Stimulated activated CD8-positive, alpha-beta memory T cell treated with anti-CD3 and anti-CD28 coated beads, Interleukin-4, amount 100 ng/mL, for 1 hour (primary cell): ENCODE measurements around the gene DLG4.
"Not testable (repeated sequence)": the region's sequence is repeated elsewhere in the genome, so short reads cannot be mapped to it uniquely, and the experiment has no call there.

ENCODE experiments used
- DNase-seq, 2 donors: peaks; one replicate each; pipeline ENCODE4 v3.0.0-alpha.2; 2020; ENCODE audit warnings: low read depth in 2 of 2, low spot score in 1 of 2

The DLG4 gene

DNA sequence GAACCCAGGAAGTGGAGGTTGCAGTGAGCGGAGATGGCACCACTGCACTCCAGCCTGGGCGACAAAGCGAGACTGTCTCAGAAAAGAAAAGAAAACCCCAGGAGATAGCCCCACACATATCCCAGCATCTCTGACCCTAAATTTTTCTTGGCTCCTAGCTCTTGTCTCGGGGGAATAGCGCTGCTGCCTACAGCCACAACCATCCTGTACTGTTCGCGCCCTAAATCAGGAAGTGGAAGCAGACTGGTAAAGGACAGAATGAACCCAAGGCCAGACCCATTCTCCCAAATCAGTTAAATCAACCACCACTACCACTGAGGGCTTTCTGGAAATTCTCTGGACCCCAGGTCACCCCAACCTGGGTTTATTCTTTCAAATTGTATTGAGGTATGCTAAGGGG, 30.2 kb upstream of the DLG4 start:
- no peak for DNase-seq

GRCh38 chr17:7249214-7249613, 29.6 kb upstream of the DLG4 start:
- DNase-seq = no peak

GRCh38 chr17:7248796-7249195, 29.2 kb upstream of the DLG4 start:
- DNase-seq = no peak

GRCh38 chr17:7246779-7247178, 27.1 kb upstream of the DLG4 start:
- no peak for DNase-seq

- not testable (repeated sequence) for DNase-seq
Measured at GRCh38 chr17:7243838-7244237, 24.2 kb upstream of the DLG4 start.

GRCh38 chr17:7243453-7243729, 23.8 kb upstream of the DLG4 start:
- DNase-seq = no peak

DNA sequence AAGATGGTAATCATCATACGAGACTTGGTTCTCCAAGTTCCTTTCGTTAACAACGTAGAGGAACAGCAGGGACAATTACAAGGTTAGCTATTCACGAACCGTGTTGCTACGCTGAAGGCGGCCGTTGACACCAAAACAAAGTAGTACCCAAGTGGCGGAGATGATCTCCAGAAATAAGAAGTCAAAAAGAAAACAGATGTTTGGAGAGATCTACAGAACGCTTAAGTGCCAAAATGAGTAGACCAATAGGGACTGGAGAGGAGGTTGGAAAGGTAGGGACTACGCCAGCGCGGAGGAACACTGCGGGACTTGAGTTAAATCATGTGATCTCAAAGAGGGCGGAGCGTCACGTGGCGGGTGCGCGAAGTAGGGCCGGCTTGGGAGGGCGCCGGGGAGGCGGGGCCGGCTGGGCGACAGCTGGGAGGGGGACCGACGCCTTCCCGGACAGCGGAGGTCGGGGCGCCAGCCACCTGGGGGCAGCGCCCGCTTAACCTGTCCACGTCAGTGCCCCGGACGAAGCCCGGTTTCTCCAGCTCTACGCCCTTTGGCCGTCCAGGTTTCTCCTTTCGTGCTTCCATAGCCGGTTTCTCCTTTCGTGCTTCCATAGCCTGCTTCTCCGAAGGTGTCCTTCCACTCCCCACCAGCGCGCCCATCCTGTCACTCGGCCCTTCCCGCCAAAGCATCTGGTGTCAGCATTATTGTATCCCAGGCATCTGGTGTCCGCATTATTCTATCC, 23.2 kb upstream of the DLG4 start:
- DNase-seq = peak; percentile 87 to 90

DNA sequence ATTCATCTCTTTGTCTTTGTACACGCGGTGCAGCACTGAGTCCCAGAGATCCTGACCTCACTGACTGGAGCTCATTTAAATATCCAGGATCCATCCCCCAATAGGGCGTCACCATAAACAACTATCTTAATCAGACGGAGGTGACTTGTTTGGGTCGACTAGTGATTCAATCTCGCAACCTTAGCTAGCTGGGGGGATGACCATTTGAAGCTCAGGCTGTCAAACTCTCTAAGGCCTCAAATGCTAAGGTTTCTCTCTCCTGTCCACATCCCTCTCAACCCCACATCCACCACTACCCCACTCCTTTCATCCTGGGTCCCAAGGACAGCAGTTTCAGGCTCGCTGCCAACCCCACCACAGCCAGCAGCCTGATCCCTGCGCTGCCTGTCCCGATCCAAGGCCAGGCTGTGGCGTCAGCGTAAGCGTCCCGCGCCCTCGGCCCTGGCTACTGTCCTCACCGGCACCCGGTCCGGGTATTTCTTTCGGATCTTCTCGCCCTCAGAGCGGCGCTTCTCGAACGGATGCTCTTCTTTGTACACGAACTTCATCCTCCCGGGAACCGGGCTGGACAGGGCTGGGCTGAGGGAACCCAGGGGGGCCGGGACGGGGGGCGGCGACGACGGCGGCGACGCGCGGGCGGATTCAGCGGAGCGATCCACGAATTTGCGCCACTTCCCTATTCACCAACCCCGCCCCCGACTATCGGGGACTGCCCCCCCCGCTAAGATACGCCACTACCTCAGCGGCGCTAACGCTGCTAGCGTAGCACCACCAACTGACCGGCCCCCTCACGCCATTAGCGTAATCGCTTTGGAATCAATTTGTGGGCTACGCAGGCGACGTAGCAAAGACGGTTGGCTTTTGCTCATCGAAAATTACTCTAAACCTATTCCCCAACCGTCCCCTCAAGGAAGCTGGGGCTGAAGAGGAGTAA, 22.4 kb upstream of the DLG4 start, which contains the start of gene GABARAP:
TSS of gene GABARAP (minus strand) at position 667 of the 934 bp plus-strand sequence. CDS start at position 548, 119 bp downstream.
- peak; percentile 91 for DNase-seq

DNA sequence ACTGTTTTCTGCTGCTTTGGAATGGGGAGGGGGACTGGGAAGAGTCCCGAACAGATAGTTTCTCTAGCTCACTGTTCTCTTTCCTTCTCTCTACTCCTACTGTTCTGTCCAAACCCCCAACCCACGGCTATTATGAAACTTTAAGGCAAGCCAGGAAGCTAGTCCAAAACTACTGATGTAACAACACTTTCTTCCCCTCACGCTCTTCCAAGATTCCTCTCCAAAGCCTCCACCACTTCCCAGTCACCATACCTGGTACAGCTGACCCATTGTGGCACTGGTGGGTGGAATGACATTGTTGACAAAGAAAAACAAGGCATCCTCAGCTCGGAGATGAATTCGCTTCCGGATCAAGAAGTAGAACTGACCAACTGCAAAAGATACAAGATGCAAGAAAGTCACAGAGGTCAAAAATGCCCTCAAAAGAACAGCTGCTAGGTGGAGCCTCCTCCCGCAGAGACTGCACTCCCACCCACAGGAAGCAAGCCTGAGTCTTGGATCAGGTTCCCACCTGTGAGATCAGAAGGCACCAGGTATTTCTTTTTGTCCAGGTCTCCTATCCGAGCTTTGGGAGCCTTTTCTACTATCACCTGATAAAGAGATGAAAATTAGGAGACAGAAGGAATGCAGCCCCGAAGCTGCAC, 21.6 kb upstream of the DLG4 start:
- DNase-seq = no peak

GRCh38 chr17:7240375-7240774, 20.7 kb upstream of the DLG4 start:
- no peak for DNase-seq

DNA sequence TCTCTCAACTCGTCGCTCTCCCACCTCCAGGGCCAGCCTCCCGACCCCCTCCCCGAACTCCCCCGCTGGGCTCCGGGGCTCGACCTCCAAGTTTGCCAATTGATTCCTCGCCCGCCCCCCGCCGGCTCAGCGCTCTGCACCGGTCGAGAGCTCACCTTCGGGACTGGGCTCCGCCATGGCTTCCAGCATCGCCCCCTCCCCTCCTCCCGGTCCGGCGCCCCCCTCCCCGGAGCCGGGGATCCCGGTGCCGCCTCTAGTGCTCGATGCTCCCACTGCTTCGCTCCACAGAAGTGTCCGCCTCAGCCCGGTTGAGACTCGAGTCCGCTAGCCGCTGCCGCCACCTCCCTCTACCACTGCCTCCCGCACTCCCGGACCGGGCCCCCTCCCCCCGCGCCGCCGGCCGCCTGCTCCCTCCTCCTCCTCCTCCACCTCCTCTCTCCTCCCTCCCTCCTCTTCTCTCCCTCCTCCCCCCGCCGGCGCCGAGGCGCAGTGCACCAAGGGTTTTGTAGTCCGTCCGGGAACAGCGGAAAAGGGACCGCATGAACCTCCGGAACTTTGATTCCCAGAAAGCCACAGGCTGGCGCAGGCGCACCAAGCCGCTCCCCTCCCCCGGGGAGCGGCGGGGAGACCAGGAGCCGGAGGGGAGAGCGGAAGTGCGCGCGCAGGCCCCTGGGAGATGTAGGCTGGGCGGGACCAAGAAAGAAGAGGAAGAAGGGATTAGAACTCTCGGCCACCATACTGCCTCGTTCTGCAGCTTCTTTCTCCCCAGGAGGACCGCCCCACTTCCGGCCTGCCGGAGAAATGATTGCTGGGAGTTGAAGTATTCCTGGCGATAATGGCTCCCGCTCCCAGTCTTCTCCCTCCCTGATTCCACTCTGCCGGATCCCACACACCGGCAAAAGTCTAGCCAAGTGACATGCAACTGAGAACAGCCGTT, 19.7 kb upstream of the DLG4 start, which contains the start of gene PHF23:
TSS of gene PHF23 (minus strand) at position 367 of the 937 bp plus-strand sequence. CDS start at position 189, 178 bp downstream.
- peak; percentile 93 to 96 for DNase-seq

- no peak for DNase-seq
Measured at GRCh38 chr17:7238420-7239090, 18.9 kb upstream of the DLG4 start.

DNA sequence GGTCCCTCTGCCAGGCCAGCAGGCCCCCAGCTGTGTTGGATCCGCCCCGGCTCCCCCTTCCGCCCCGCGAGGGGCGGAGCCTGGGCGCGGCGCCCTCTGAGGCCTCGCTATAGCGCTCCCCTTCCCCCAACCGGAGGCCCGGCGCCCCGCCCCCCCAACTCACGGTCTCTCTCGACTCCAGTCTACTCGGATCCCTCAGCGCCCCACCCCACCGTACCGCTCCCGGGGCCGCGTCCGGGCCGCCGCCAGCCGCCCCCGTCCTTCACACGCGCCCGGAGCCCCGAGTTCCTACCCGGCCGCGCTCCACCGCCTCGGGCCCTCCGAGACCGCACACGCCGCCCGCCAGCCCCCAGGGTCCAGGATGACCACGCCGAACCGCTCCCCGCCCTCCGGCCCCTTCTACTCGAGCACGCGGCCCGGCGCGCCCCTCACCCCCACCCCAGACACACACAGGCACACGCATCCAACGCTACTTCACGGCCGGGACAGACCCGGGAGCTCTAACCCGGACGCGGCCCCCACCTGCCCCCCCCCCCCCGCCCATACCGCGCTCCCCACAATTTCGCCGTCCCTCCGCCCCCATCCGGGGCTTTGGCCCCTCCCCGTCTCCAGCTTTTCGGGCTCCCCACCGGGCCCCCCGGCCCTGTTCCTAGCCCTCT, 18.3 kb upstream of the DLG4 start:
- peak; percentile 73 to 76 for DNase-seq

- no peak for DNase-seq
Measured at GRCh38 chr17:7237266-7237760, 17.7 kb upstream of the DLG4 start.

DNA sequence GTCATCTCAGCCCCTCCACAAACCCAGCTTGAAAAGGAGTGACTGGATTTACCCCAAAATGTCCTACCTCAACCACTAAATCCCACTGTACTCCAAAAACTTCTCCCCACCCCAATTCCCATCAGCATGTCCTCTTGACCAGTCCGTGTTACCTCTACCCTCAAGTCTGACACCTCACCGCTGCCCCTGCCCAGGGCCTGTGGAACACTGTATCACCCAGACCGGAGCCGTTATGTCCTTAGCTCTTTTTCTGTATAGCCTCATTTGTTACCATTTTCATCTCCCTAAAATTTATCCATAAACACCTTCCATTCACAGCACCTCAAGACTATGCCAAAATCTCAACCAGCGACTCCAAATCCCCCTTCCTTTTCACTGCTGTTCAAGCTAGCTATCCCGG, 17.2 kb upstream of the DLG4 start:
- DNase-seq = no peak

DNA sequence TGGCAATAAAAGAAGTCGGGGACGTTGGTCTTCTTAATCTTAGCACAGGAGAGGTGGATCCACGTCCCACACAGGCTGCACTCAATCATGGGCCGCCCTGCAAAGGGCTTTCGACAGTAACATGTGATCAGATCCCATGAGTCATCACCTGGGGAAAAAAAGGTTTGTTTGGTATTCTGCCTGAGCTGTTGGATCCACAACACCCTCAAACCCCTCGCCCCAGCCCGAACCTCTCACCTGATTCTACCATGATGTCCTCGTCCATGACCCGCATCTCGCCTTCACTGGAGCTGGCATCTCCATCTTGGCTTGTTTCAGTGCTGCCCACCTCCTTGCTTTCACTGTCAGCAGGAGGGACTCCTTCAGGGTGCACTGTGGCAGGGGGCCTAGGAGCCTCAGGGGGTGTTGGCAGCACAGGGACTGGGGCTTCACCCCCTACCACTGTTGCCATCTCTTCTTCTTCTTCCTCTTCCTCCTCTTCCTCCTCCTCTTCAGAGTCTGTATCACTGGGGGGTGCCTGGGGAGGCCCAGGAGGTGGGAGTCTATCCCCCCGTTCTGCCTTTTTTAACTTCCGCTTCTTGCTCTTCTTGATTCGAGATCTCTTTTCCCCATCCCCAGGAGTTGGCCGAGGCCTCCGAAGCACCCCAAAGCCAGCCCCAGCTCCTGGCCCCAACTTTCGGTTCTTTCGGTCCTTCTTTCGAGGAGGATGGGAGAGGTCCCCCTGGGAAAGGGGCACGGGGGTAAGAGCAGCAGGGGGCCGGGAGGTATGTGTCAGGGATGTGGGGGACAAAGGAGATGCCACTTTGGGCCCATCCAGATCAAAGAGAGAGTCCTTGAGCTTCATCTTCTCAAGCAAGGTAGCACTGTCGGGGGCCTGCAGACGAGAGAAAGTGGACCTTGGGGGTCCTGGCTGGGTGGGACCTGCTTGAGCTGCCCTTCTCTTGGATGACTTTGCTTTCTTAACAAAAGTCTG, 16.3 kb upstream of the DLG4 start:
- DNase-seq = no peak

DNA sequence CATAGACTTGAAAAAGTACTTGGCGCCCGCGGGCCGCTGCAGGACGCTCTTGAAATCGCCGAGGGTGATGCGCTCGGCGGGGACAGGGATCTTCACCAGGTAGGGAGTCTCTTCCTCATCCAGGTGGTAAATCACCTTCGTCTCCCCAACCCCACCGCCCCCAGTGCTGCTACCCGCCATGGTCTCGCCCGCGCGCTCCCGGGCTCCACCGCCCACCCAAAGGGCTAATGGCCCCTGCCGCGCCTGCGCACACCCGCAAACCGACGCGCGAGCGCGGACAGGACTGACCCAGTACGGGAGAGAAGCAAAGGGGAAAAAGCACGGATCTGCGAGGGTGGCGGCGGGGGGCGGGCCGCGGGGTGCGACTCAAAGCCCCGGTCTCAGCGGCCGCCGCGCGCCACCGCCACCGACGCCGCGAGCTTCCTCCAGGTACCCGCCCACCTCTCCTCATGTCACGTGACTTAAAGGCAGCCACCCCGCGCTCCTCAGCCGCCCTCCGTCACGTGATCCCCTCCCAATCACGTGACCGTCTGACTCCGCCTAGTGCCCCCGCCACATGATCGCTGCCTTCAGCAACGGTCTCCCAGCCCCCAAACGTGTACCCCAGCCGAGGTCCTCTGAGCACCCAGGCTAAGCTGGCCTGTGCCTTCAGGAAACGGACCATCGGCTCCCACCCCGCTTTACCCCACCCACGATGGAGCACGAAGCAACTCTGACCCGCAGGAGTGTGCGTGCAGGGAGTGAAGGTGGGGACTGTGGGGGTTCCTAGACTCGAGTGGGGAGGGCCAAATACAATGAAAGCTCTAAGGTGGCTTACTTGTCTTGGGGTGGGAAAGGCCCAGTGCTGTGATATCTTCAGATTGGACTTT, 14.7 kb upstream of the DLG4 start, which contains the start of gene DVL2:
TSS of gene DVL2 (minus strand) at position 435 of the 869 bp plus-strand sequence. CDS start at position 180, 255 bp downstream.
- peak; percentile 79 to 90 for DNase-seq
